Large intestine (tissue), 3 donors: ENCODE data around the gene STON2. TPM values are rescaled to one million over a fixed set of nuclear protein-coding genes. Genes with fewer than 3 reads are reported as not detected.
"Not testable (repeated sequence)": the region's sequence is repeated elsewhere in the genome, so short reads cannot be mapped to it uniquely, and the experiment has no call there.

Experiments
- DNase-seq, 2 donors: peaks; one replicate each; pipeline versions ENCODE4 v3.0.0 to v3.0.0-alpha.2; 2013
- H3K27ac ChIP-seq: one replicate; pipeline ENCODE4 v1.5.1; 2013; ENCODE audit warnings: low read length
- H3K27me3 ChIP-seq: 2 replicates; pipeline ENCODE4 v1.6.1; 2013; ENCODE audit warnings: low read length; ENCODE audit not compliant: control insufficient read depth, insufficient read depth
- H3K36me3 ChIP-seq: 2 replicates; pipeline ENCODE4 v1.6.1; 2013; ENCODE audit warnings: low read length; ENCODE audit not compliant: control insufficient read depth, insufficient read depth
- H3K4me1 ChIP-seq: one replicate; pipeline ENCODE4 v1.6.1; 2013; ENCODE audit warnings: low read length; ENCODE audit not compliant: control insufficient read depth, insufficient read depth
- H3K4me3 ChIP-seq: one replicate; pipeline ENCODE4 v1.5.1; 2013; ENCODE audit warnings: low read length
- H3K9me3 ChIP-seq: one replicate; pipeline ENCODE4 v1.6.1; 2013; ENCODE audit warnings: mild to moderate bottlenecking, low read depth, low read length, moderate library complexity; ENCODE audit not compliant: control insufficient read depth
- WGBS: methylation state at CpG from one replicate; pipeline ENCODE4 v1.1.5; 2013; ENCODE audit warnings: low lambda C conversion rate; ENCODE audit not compliant: insufficient coverage; 5-methylcytosine and 5-hydroxymethylcytosine counted together
- polyA plus RNA-seq: library from polyadenylated mRNA; unstranded; fragments of 120-200 nt; gene quantifications from one replicate; pipeline ENCODE4 v1.2.1, GENCODE V29; 2013

STON2 gene
- polyA plus RNA-seq, 1 donor, result 14.6 TPM

- Histone ChIP-seq H3K27ac (peak overlapping the region; percentile 58), H3K27me3 (peaks cover 18% of the 10 kb centered on the region), H3K4me3 (peak overlapping the region; percentile 65), H3K4me1 (no peaks in the 10 kb centered on the region), H3K9me3 (no peaks in the 10 kb centered on the region), H3K36me3 (no peaks in the 10 kb centered on the region)
- DNase-seq, result peak; percentile 43 to 85
- no CpG with 5 or more reads among the region's 73 CpGs for WGBS
These were observed 35.5 kb upstream of the STON2 start for GRCh38 chr14:81435391-81436295.

- Histone ChIP-seq H3K27me3 (peaks cover 18% of the 10 kb centered on the region), H3K4me3 (peak overlapping the region; percentile 65), H3K9me3 (no peaks in the 10 kb centered on the region), H3K27ac (peak overlapping the region; percentile 58), H3K4me1 (no peaks in the 10 kb centered on the region), H3K36me3 (no peaks in the 10 kb centered on the region)
- DNase-seq, result no peak
- WGBS, result 0% methylated on average over 2 of the region's 6 CpGs
These were observed 34.9 kb upstream of the STON2 start for GRCh38 chr14:81435048-81435390.

- no peak overlapping the region for H3K4me3 ChIP-seq
- H3K9me3 ChIP-seq, result no peaks in the 10 kb centered on the region
- H3K4me1 ChIP-seq, result no peaks in the 10 kb centered on the region
- no peak overlapping the region for H3K27ac ChIP-seq
- no peaks in the 10 kb centered on the region for H3K36me3 ChIP-seq
- no CpG with 5 or more reads among the region's 4 CpGs for WGBS
- peaks cover 18% of the 10 kb centered on the region for H3K27me3 ChIP-seq
- no peak for DNase-seq
These were observed 34.1 kb upstream of the STON2 start for GRCh38 chr14:81434230-81434629.

- DNase-seq, result no peak
- Histone ChIP-seq H3K4me1 (no peaks in the 10 kb centered on the region), H3K36me3 (no peaks in the 10 kb centered on the region), H3K4me3 (no peak overlapping the region), H3K27me3 (peaks cover 18% of the 10 kb centered on the region), H3K9me3 (no peaks in the 10 kb centered on the region), H3K27ac (no peak overlapping the region)
- no CpG with 5 or more reads among the region's 2 CpGs for WGBS
These were observed 33.3 kb upstream of the STON2 start for GRCh38 chr14:81433378-81433777.

- H3K27me3 ChIP-seq, result peaks cover 18% of the 10 kb centered on the region
- WGBS, result no CpG with 5 or more reads among the region's 3 CpGs
These were observed 32.1 kb upstream of the STON2 start for GRCh38 chr14:81432219-81432661.

GRCh38 chr14:81430235-81430634 is 30.1 kb upstream of the STON2 start:
- Histone ChIP-seq H3K4me3 (no peak overlapping the region), H3K27ac (no peak overlapping the region), H3K9me3 (no peaks in the 10 kb centered on the region), H3K27me3 (peaks cover 9% of the 10 kb centered on the region), H3K36me3 (no peaks in the 10 kb centered on the region), H3K4me1 (no peaks in the 10 kb centered on the region)
- WGBS, result no CpG with 5 or more reads among the region's 5 CpGs
- DNase-seq, result no peak

More at GRCh38 chr14:81432219-81432661, 32.1 kb upstream of the STON2 start:
- Histone ChIP-seq H3K4me1 (no peaks in the 10 kb centered on the region), H3K9me3 (no peaks in the 10 kb centered on the region), H3K36me3 (no peaks in the 10 kb centered on the region), H3K4me3 (no peak overlapping the region), H3K27ac (no peak overlapping the region)
- no peak for DNase-seq

- not testable (repeated sequence) for H3K36me3 ChIP-seq, H3K27me3 ChIP-seq, H3K27ac ChIP-seq, DNase-seq, H3K4me3 ChIP-seq, H3K4me1 ChIP-seq, H3K9me3 ChIP-seq
- WGBS, result no CpG with 5 or more reads among the region's 11 CpGs
These were observed 29.6 kb upstream of the STON2 start for GRCh38 chr14:81429749-81430148.

- Histone ChIP-seq H3K9me3 (no peaks in the 10 kb centered on the region), H3K36me3 (no peaks in the 10 kb centered on the region), H3K4me1 (no peaks in the 10 kb centered on the region), H3K27ac (no peak overlapping the region), H3K27me3 (peaks cover 2% of the 10 kb centered on the region), H3K4me3 (no peak overlapping the region)
- no CpG with 5 or more reads among the region's 1 CpG for WGBS
- no peak for DNase-seq
These were observed 28.9 kb upstream of the STON2 start for GRCh38 chr14:81429028-81429427.

GRCh38 chr14:81427348-81428058 is 27.4 kb upstream of the STON2 start:
- Histone ChIP-seq H3K4me3 (no peak overlapping the region), H3K4me1 (no peaks in the 10 kb centered on the region), H3K27ac (no peak overlapping the region), H3K27me3 (no peaks in the 10 kb centered on the region), H3K9me3 (no peaks in the 10 kb centered on the region), H3K36me3 (no peaks in the 10 kb centered on the region)
- DNase-seq, result peak in 1 of 2 donors; percentile 17
- WGBS, result no CpG with 5 or more reads among the region's 8 CpGs

GRCh38 chr14:81423504-81423903 is 23.4 kb upstream of the STON2 start:
- no peak overlapping the region for H3K27ac ChIP-seq

More at GRCh38 chr14:81423504-81423903, 23.4 kb upstream of the STON2 start:
- DNase-seq, result no peak
- Histone ChIP-seq H3K36me3 (no peaks in the 10 kb centered on the region), H3K4me3 (no peak overlapping the region), H3K27me3 (no peaks in the 10 kb centered on the region), H3K4me1 (no peaks in the 10 kb centered on the region), H3K9me3 (no peaks in the 10 kb centered on the region)
- WGBS, result no CpG with 5 or more reads among the region's 6 CpGs
